Mesothelial cell of epicardium (in vitro differentiated cells): ENCODE results near the gene CRB3. TPM values are rescaled to one million over a fixed set of nuclear protein-coding genes. Genes with fewer than 3 reads are reported as not detected.
"Not testable (repeated sequence)": the region's sequence is repeated elsewhere in the genome, so short reads cannot be mapped to it uniquely, and the experiment has no call there.

Source experiments
- DNase-seq, 2 experiments: peaks; one replicate each; pipeline ENCODE4 v3.0.0; 2021; ENCODE audit warnings: low spot score in 2 of 2; ENCODE audit not compliant: unreplicated experiment in 2 of 2
- H3K27ac Mint-ChIP-seq: 2 replicates; pipeline ENCODE4 v1.8.0; 2021; ENCODE audit warnings: mixed read lengths
- H3K27me3 Mint-ChIP-seq: 2 replicates; pipeline ENCODE4 v1.8.0; 2021; ENCODE audit warnings: low read depth, mixed read lengths
- H3K36me3 Mint-ChIP-seq: 2 replicates; pipeline ENCODE4 v1.8.0; 2021; ENCODE audit warnings: mixed read lengths
- H3K4me1 Mint-ChIP-seq: 2 replicates; pipeline ENCODE4 v1.8.0; 2021; ENCODE audit warnings: mixed read lengths
- H3K4me3 Mint-ChIP-seq: 2 replicates; pipeline ENCODE4 v1.8.0; 2021; ENCODE audit warnings: mild to moderate bottlenecking, moderate library complexity, mixed read lengths
- H3K9me3 Mint-ChIP-seq: 2 replicates; pipeline ENCODE4 v1.8.0; 2021; ENCODE audit warnings: mixed read lengths
- total RNA-seq: library from RNA; stranded (reverse); gene quantifications from 3 replicates; pipeline ENCODE4 v1.2.1, GENCODE V29; 2021
- TF ChIP-seq, protein P1 (sequence below): fragments of 200-600 bp; sonication (generic); IDR thresholded peaks from one replicate; pipeline ENCODE4 v1.5.0; 2021; ENCODE audit warnings: antibody characterized with exemption; ENCODE audit not compliant: unreplicated experiment

CRB3 gene
- total RNA-seq, 1 donor from 2014 or later: 20.6 TPM

DNA sequence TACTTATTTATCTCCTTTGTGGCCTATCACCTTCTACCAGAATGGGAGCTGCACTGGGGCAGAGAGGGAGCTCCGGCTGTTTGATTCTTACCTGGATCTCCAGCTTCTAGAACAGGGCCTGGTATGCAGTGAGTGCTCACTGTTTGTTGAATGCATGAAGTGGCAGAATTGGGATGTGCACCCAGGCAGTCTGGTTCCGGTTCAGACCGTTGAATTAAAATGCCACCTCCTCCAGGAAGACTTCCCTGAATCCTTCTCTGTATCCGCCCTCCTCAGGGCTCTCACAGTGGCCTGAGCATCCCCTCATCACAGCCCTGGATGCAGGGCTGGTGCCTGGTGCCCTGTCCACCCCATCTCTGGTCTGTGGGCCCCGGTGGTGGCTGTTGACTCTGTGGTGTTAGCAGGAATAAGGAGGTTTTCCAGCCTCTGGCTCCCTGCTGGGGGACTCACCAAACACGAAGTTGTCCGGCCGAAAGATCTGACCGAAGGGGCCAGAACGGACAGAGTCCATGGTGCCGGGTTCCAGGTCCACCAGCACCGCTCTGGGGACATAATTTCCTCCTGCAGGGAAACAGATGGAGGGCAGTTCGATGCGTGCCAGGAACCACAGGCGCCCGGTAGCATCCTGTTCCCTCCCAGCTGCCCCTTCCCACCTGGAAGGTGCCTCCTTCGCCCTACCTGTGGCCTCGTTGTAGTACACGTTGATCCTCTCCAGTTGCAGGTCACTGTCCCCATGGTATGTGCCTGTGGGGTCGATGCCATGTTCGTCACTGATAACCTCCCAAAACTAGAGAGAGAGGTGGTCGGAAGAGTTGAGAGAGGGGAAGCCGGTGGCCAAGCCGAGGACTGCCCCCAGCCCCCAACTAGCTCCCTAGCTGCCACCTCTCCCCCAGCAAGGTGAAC lies 37.0 kb downstream of the CRB3 start:
- H3K36me3 Mint-ChIP-seq: no peaks in the 10 kb centered on the region
- peaks cover 65% of the 10 kb centered on the region for H3K27me3 Mint-ChIP-seq
- H3K27ac Mint-ChIP-seq: no peak overlapping the region
- H3K4me1 Mint-ChIP-seq: peaks cover 3% of the 10 kb centered on the region
- TF ChIP-seq, protein P1, sequence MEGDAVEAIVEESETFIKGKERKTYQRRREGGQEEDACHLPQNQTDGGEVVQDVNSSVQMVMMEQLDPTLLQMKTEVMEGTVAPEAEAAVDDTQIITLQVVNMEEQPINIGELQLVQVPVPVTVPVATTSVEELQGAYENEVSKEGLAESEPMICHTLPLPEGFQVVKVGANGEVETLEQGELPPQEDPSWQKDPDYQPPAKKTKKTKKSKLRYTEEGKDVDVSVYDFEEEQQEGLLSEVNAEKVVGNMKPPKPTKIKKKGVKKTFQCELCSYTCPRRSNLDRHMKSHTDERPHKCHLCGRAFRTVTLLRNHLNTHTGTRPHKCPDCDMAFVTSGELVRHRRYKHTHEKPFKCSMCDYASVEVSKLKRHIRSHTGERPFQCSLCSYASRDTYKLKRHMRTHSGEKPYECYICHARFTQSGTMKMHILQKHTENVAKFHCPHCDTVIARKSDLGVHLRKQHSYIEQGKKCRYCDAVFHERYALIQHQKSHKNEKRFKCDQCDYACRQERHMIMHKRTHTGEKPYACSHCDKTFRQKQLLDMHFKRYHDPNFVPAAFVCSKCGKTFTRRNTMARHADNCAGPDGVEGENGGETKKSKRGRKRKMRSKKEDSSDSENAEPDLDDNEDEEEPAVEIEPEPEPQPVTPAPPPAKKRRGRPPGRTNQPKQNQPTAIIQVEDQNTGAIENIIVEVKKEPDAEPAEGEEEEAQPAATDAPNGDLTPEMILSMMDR: no peak
- H3K4me3 Mint-ChIP-seq: peak overlapping the region; percentile 74
- H3K9me3 Mint-ChIP-seq: no peaks in the 10 kb centered on the region
- DNase-seq: no peak

DNA sequence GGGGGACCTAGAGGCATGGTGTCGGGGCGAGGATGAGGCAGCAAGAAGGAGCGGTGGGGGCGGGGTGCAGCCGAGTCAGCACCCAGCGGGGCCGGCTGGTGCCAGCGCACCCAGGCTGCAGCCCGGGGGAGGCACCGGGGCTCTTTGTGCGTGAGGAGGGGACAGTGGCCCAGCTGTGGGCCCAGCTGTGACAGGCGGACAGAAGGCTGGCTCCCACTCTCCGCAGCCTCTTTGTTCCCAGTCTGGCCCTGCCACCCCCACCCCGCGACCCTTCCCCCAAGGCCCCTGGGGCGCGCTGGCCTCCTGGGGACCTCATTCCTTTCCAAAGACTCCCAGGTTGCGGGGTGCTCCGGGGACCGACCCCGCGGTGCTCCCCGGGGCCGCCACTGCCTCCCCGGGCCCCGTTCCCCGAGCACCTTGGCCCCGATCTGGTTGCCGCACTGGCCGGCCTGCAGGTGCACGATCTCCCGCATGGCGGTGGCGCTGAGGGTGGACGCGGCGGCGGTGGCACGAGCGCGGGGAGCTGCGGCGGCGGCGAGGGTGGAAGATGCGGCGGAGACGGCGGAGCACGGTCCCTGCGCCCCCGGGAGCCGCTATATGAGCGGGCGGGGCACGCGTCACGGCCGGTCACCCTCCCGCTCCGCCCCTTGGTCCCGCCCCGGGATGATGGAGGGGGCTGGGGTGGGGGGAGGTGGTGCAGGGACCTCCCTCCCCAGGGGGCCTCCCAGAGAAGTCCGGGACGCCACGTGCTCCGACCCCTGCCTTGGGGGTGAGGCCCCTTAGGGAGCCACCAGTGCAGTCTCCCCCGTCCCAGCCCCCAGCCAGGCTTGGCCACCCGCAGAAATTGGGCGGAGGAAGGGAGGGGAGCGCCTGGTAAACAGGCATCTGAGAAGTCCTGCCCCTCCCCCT lies 37.9 kb downstream of the CRB3 start, which contains the start of gene TUBB4A:
Gene TUBB4A (minus strand): TSS at position 570 of the 909 bp plus-strand sequence. CDS start 97 bp downstream, at position 473.
- peak in 1 of 2 experiments; percentile 44 for DNase-seq
- Mint-ChIP-seq H3K4me3 (peak within 1 kb of the TSS; percentile 74), H3K9me3 (no peaks in the 10 kb centered on the region), H3K36me3 (no peaks in the 10 kb centered on the region), H3K27ac (no peak within 1 kb of the TSS), H3K4me1 (peaks cover 3% of the 10 kb centered on the region), H3K27me3 (peaks cover 65% of the 10 kb centered on the region)
- TF ChIP-seq, protein P1: no peak

DNA sequence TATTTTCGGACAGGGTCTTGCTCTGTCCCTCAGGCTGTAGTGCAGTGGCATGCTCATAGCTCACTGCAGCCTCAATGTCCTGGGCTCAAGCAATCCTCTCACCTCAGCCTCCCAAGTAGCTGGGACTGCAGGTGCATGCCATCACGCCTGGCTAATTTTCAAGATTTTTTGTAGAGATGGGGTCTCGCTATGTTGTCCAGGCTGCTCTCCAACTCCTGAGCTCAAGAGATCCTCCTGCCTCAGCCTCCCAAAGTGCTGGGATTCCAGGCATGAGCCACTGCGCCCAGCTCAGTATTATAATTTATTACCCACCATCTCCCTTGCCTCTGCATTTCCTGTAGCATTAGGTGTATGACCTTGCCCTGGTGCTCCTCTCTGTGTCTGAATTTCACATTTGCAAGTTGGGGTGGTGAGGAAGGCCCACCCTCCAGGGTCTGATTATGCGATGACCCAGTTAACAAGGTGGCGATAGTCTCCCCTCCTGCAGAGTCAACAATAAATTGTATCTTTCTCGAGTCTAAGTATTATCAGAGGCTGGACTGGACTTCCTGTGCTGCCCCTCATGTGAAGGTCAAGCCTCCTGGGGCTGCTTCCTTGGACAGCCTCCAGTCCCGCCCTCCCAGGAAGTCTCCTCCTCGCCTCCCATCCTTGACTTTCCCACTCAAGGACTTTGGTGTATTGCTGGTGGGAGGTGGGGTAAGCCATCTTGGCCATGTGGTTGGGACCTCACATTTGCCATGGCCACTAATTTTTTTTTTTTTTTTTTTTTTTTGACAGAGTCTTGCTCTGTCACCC lies 39.5 kb downstream of the CRB3 start:
- peaks cover 3% of the 10 kb centered on the region for H3K4me1 Mint-ChIP-seq
- TF ChIP-seq, protein P1: no peak
- no peaks in the 10 kb centered on the region for H3K9me3 Mint-ChIP-seq
- no peak overlapping the region for H3K27ac Mint-ChIP-seq
- no peak for DNase-seq
- H3K27me3 Mint-ChIP-seq: peaks cover 56% of the 10 kb centered on the region
- H3K36me3 Mint-ChIP-seq: no peaks in the 10 kb centered on the region
- peak overlapping the region; percentile 47 for H3K4me3 Mint-ChIP-seq

DNA sequence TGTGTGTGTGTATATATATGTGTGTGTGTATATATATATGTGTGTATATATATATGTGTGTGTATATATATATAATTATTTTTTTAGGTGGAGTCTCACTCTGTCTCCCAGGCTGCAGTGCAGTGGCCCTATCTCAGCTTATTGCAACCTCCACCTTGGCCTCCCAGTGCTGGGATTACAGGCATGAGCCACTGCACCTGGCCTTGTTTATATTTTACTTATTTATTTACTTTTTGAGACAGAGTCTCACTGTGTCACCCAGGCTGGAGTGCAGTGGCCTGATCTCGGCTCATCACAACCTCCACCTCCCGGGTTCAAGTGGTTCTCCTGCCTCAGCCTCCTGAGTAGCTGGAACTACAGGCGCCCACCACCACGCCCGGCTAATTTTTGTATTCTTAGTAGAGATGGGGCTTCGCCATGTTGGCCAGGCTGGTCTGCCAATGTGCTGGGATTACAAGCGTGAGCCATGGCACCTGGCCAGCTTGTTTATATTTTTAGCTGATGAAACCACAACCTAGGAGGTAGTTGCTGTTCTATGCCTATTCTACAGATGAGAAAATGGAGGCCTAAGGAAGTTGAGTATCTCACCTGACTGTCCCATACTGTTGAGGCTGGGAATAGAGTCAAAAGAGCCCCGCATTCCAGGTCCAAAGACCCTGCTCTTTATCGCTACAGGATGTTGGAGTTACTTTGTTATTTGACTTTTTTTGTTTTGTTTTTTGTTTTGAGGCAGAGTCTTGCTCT lies 44.1 kb downstream of the CRB3 start:
- peaks cover 15% of the 10 kb centered on the region for H3K27me3 Mint-ChIP-seq
- DNase-seq, H3K27ac Mint-ChIP-seq, H3K4me3 Mint-ChIP-seq, H3K9me3 Mint-ChIP-seq, H3K36me3 Mint-ChIP-seq, H3K4me1 Mint-ChIP-seq: not testable (repeated sequence)

DNA sequence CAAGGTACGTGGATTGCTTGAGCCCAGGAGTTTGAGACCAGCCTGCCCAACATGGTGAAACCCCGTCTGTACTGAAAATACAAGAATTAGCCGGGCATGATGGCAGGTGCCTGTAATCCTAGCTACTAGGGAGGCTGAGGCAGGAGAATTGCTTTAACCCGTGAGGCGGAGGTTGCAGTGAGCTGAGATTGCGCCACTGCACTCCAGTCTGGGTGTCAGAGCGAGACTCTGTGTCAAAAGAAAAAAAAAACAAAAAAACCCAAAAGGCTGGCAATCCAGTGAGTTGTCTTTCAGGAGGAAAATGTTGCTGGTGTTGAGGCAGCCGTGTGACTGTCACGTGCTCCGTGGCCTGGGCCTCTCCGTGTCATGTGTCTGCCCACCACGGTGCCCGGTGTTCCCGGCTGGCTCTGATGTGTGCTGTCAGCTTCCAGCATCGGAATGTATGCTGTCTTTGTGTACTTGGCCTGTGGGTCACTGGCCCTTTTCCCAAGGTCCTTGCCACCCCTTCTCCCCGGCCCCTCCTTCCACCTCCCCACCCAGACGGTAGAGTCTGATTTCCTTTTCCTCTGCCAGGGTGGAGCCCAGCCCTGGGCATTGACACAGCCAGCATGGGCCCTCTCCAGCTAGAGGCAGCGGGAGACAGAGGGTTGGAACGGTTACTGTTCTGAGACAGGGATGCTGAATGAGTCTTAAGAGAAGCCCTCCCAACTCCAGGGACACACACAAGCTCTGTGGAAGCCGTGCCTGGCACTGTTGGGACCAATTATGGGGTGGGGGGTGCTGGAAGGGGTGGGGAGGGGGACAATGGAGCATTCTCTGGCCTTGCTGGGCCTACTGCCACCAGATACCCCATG lies 45.3 kb downstream of the CRB3 start:
- Mint-ChIP-seq H3K9me3 (no peaks in the 10 kb centered on the region), H3K27ac (no peak overlapping the region), H3K4me3 (no peak overlapping the region), H3K4me1 (no peaks in the 10 kb centered on the region), H3K36me3 (no peaks in the 10 kb centered on the region), H3K27me3 (peaks cover 7% of the 10 kb centered on the region)
- TF ChIP-seq, protein P1: no peak
- no peak for DNase-seq
